ENCODE data around the gene NDUFB7.
"Not testable (repeated sequence)": the region's sequence is repeated elsewhere in the genome, so short reads cannot be mapped to it uniquely, and the experiment has no call there.

- TF ChIP-seq CTCF (optimal IDR thresholded peaks at IDR 0.05 in 1 of 3, IDR thresholded peaks at IDR 0.05 in 1 of 3, conservative IDR thresholded peaks at IDR 0.05 in 1 of 3; ENCODE audit: extremely low read depth in 1 of 3, insufficient read depth in 2 of 3, low read length in 3 of 3); EZH2 (IDR thresholded peaks at IDR 0.05; ENCODE audit: low read length): not testable (repeated sequence)
Observed at GRCh38 chr19:14552006-14552360, 19.9 kb downstream of the NDUFB7 start.

Measured in keratinocyte (primary cell).